ENCODE measurements around the gene EXOSC10. TPM values are rescaled to one million over a fixed set of nuclear protein-coding genes. Genes with fewer than 3 reads are reported as not detected.

The EXOSC10 gene
- total and polyA plus RNA-seq, 9 of the 15 experiments (the other 6 are each of a cell fraction or from before 2014, with no cell fraction given), result 23.4 to 150 (median 105) TPM

- TF ChIP-seq RBM25 (IDR thresholded peaks at IDR 0.05; ENCODE audit: low read depth, low read length, severe bottlenecking), result no peak
- TF ChIP-seq MEIS2 (IDR thresholded peaks at IDR 0.05; ENCODE audit: partially characterized antibody), result no peak
- TF ChIP-seq CREM (IDR thresholded peaks at IDR 0.05; ENCODE audit: low read depth), result 0 out of 2 replicates have a peak, but pooled peaks have one; percentile 3
- TF ChIP-seq MAFK (IDR thresholded peaks at IDR 0.05; ENCODE audit: low read length), result no peak
- 0 out of 2 replicates have a peak, but pooled peaks have one; percentile 15 for TF ChIP-seq ZFP91 (CRISPR knock-in tag; IDR thresholded peaks at IDR 0.05)
- TF ChIP-seq ZNF318 (IDR thresholded peaks at IDR 0.05; ENCODE audit: borderline replicate concordance in 1 of 2, low read depth in 1 of 2), result no peak
- TF ChIP-seq PHTF2 (CRISPR knock-in tag; IDR thresholded peaks at IDR 0.05), result no peak
- TF ChIP-seq SAP30 (IDR thresholded peaks at IDR 0.05; ENCODE audit: borderline replicate concordance, insufficient read depth, low read depth, low read length, poor library complexity, severe bottlenecking), result no peak
- TF ChIP-seq SMARCC2 (IDR thresholded peaks at IDR 0.05; ENCODE audit: low read depth), result no peak
- no peak for TF ChIP-seq FOXJ2 (tag; IDR thresholded peaks at IDR 0.05)
- TF ChIP-seq ZBED1 (IDR thresholded peaks at IDR 0.05), result no peak
- TF ChIP-seq ATF1 (CRISPR knock-in tag; IDR thresholded peaks at IDR 0.05), result no peak
- TF ChIP-seq ATF1 (tag; IDR thresholded peaks at IDR 0.05), result no peak
- no peak for TF ChIP-seq RBM22 (IDR thresholded peaks at IDR 0.05; ENCODE audit: low read depth, low read length, poor library complexity, severe bottlenecking)
- no peak for TF ChIP-seq FOS (IDR thresholded peaks at IDR 0.05; ENCODE audit: extremely low read depth, insufficient read length)
- peak; percentile 60 for TF ChIP-seq ZBTB33 (CRISPR knock-in tag; IDR thresholded peaks at IDR 0.05)
- TF ChIP-seq ZNF12 (CRISPR knock-in tag; IDR thresholded peaks at IDR 0.05), result 0 out of 2 replicates have a peak, but pooled peaks have one; percentile 57
- peak; percentile 49; the same call in 1 of the 2 replicates for TF ChIP-seq SAFB (IDR thresholded peaks at IDR 0.05; ENCODE audit: borderline replicate concordance, low read depth, low read length)
These were observed 45.9 kb downstream of the EXOSC10 start (continued) for GRCh38 chr1:11053758-11054137.

Data from K562 (cell line).